ENCODE results near the gene GULP1. TPM values are rescaled to one million over a fixed set of nuclear protein-coding genes. Genes with fewer than 3 reads are reported as not detected.
"Not testable (repeated sequence)": the region's sequence is repeated elsewhere in the genome, so short reads cannot be mapped to it uniquely, and the experiment has no call there.

GULP1 gene
- total RNA-seq, 2 experiments from 2014 or later: not detected

DNA sequence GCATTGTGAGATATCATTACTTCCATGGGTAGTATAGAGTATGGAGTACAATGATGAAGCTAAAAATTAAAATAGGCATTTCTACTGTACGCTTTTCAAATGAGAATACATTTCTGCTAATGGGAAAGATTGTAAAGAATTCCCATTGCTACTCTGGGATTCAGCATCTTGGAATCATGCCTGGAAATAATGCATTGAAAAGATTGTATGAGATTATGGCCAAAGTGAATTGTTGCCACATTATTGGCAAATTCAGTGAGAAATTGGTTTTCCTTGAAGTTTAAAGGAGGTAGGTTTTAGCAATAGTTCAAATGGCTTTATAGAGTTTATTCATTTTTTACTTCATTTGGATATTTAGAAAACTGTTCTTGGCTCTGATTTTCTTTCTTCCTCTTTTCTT lies 157.9 kb downstream of the GULP1 start:
- Mint-ChIP-seq H3K27me3 (no peaks in the 10 kb centered on the region), H3K36me3 (no peaks in the 10 kb centered on the region), H3K27ac (no peak overlapping the region), H3K4me1 (no peaks in the 10 kb centered on the region), H3K9me3 (no peaks in the 10 kb centered on the region), H3K4me3 (no peak overlapping the region)
- DNase-seq (no peak), ATAC-seq (ENCODE audit: low read depth) (no peak)
- POLR2A ChIA-PET: no interaction called here

DNA sequence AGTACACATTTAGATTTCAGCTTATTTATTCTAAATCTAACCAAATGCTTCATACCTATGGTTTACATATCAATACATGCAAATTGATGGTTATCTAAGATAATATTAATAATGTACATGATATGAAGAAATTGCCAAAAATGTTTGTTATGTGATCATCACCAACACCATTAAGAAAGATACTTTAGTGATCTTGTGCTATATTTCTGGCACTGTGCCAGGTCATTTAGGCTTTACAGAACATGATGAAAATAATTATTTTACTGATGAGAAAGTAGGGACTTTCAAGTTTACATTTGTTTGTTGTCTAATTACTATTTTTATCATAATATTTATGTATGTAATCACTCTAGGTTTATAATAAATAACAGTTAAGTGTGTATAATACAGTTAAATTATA lies 158.3 kb downstream of the GULP1 start:
- no peak for DNase-seq
- POLR2A ChIA-PET: no interaction called here
- Mint-ChIP-seq H3K4me1 (no peaks in the 10 kb centered on the region), H3K9me3 (no peaks in the 10 kb centered on the region), H3K27ac (no peak overlapping the region), H3K36me3 (no peaks in the 10 kb centered on the region), H3K27me3 (no peaks in the 10 kb centered on the region), H3K4me3 (no peak overlapping the region)
- no peak for ATAC-seq (ENCODE audit: low read depth)

DNA sequence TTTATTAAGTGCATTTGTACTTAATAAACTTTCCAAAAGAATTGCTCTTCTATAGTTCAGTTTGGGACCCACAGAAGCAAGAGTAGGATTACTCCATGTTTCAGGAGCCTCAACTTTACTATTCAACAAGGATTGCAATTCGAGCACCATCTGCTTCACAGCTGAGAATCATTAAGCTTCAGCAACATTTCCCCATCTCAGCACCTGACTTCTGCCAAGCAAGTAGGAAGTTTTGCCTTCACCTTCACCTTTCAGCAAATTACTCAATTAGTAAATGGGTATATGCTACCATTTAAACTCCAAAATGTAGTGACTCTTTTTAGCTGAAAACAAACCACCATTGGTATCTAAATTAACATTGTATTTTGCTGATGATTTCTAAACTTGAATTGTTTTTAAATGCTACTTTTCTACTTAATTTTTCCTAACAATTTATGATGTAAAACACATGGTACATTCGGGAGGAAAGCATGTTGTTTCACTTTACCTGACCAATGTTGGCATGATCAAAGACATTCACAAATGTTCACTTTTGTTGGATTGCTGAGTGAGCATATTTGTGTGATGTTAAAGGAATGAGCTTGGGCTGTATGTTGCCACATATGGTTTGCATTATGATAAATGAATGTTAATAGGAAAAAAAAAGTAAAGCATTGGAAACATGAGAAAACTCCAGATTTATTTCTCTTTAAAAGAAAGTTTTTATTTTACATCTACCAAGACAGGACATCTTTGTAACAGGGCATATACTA lies 159.2 kb downstream of the GULP1 start:
- Mint-ChIP-seq H3K27me3 (no peaks in the 10 kb centered on the region), H3K4me3 (no peak overlapping the region)
- POLR2A ChIA-PET: no interaction called here

DNA sequence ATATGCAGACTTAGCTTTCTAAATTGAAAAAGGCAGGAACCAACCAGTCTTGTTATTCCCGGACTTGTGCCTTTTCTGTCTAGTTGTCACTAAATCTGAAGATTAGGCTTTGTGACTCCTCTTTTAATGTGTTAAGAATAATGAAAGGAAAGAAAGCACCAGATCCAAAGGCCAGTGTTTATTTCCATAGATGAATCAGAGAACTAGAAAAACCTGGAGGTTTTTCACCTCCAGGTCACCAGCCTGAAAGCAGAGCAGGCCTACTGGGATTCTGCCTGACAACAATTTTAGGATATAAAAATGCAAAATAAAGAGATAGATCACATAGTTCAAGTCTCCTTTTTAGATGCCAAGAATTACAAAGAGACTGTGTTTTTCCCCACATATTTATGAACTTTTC lies 160.4 kb downstream of the GULP1 start:
- H3K27me3 Mint-ChIP-seq: no peaks in the 10 kb centered on the region
- POLR2A ChIA-PET: no interaction called here
- ATAC-seq (ENCODE audit: low read depth) (no peak), DNase-seq (no peak)
- no peaks in the 10 kb centered on the region for H3K36me3 Mint-ChIP-seq
- no peak overlapping the region for H3K4me3 Mint-ChIP-seq
- no peaks in the 10 kb centered on the region for H3K4me1 Mint-ChIP-seq
- no peak overlapping the region for H3K27ac Mint-ChIP-seq
- H3K9me3 Mint-ChIP-seq: no peaks in the 10 kb centered on the region

More for the DNA sequence above, 159.2 kb downstream of the GULP1 start:
- Mint-ChIP-seq H3K4me1 (no peaks in the 10 kb centered on the region), H3K9me3 (no peaks in the 10 kb centered on the region), H3K27ac (no peak overlapping the region), H3K36me3 (no peaks in the 10 kb centered on the region)
- no peak for DNase-seq
- ATAC-seq (ENCODE audit: low read depth): no peak

DNA sequence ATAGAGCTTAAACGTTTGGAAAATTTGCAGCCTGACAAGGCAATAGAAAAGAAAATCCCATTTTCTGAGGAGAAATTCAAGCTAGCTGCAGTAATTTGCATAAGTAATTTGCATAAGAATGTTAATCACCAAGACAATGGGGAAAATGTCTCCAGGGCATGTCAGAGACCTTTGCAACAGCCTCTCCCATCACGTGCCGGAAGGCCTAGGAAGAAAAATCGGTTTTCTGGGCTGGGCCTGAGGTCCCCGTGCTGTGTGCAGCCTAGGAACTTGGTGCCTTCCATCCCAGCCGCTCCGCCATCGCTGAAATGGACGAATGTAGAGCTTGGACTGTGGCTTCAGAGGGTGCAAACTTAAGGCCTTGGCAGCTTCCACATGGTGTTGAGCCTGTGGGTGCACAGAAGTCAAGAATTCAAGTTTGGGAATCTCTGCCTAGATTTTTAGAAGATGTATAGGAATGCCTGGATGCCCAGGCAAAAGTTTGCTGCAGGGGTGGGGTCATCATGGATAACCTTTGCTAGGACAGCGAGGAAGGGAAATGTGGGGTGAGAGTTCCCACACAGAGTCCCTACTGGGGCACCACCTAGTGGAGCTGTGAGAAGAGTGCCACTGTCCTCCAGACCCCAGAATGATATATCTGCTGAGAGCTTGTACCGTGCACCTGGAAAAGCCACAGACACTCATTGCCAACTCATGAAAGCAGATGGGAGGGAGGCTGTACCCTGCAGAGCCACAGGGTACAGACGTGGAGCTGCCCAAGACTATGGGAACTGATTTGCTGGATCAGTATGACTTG lies 164.6 kb downstream of the GULP1 start:
- no peak overlapping the region for H3K27ac Mint-ChIP-seq
- no peak overlapping the region for H3K4me3 Mint-ChIP-seq
- H3K4me1 Mint-ChIP-seq: no peaks in the 10 kb centered on the region
- no peak for ATAC-seq (ENCODE audit: low read depth)
- POLR2A ChIA-PET: no interaction called here
- H3K9me3 Mint-ChIP-seq: no peaks in the 10 kb centered on the region
- no peaks in the 10 kb centered on the region for H3K27me3 Mint-ChIP-seq
- H3K36me3 Mint-ChIP-seq: no peaks in the 10 kb centered on the region
- DNase-seq: no peak

DNA sequence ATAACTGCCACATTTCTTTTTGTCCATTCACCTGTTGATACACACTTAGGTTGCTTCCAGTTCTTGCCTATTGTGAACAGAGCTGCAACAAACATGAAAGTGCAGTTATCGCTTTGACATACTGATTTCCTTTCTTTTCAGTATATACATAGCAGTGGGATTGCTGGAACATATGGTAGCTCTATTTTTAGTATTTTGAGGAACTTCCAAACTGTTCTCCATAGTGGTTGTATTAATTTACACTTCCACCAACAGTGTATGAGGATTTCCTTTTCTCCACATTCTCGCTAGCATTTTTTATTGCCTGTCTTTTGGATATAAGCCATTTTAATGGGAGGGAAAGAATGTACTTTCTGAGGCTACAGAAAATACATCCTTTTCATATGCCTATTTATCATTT lies 167.4 kb downstream of the GULP1 start:
- H3K27me3 Mint-ChIP-seq: peaks cover 2% of the 10 kb centered on the region
- H3K9me3 Mint-ChIP-seq: no peaks in the 10 kb centered on the region
- ATAC-seq (ENCODE audit: low read depth): no peak
- H3K36me3 Mint-ChIP-seq: no peaks in the 10 kb centered on the region
- no peaks in the 10 kb centered on the region for H3K4me1 Mint-ChIP-seq
- POLR2A ChIA-PET: no interaction called here
- no peak overlapping the region for H3K4me3 Mint-ChIP-seq
- DNase-seq: no peak
- H3K27ac Mint-ChIP-seq: no peak overlapping the region

DNA sequence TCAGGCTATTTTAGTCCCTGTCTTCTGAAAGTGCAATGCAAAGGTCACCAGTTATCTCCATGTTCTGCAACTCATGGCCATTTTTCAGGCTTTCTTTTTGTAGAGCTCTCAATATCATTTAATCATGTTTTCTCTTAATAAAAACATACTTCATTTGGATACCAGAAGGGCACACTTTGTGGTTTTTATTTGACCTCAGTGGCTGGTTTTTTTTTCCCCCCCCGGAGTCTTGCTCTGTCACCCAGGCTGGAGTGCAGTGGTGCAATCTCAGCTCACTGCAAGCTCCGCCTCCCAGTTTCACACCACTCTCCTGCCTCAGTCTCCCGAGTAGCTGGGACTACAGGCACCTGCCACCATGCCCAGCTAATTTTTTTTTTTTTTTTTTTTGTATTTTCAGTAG lies 174.4 kb downstream of the GULP1 start:
- H3K9me3 Mint-ChIP-seq, H3K4me3 Mint-ChIP-seq, POLR2A ChIA-PET: not testable (repeated sequence)

DNA sequence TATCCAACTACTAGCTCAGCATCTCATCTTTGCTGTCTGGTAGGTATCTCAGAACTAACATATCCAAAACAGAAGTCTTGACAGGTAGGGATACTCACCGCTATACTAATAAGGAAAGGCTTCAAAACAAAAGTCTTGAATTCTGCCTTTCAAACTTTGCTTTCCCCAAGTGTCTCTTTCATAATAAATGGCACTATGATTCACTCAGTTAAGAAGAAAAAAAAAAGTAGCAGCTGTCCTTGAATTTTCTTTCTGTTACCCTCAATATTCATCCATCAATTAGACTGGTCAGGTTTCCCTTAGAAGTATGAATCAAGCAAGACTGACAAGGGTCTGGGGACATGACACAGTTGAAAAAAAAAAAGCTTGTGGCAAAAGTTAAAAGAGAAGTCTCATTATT lies 175.1 kb downstream of the GULP1 start:
- H3K27ac Mint-ChIP-seq: no peak overlapping the region
- H3K4me1 Mint-ChIP-seq: no peaks in the 10 kb centered on the region
- DNase-seq (no peak), ATAC-seq (ENCODE audit: low read depth) (no peak)
- POLR2A ChIA-PET: no interaction called here
- no peak overlapping the region for H3K4me3 Mint-ChIP-seq
- no peaks in the 10 kb centered on the region for H3K9me3 Mint-ChIP-seq
- H3K27me3 Mint-ChIP-seq: peaks cover 2% of the 10 kb centered on the region
- H3K36me3 Mint-ChIP-seq: no peaks in the 10 kb centered on the region

More for the DNA sequence above, 174.4 kb downstream of the GULP1 start:
- H3K36me3 Mint-ChIP-seq; DNase-seq; H3K4me1 Mint-ChIP-seq; H3K27ac Mint-ChIP-seq; H3K27me3 Mint-ChIP-seq; ATAC-seq (ENCODE audit: low read depth): not testable (repeated sequence)

DNA sequence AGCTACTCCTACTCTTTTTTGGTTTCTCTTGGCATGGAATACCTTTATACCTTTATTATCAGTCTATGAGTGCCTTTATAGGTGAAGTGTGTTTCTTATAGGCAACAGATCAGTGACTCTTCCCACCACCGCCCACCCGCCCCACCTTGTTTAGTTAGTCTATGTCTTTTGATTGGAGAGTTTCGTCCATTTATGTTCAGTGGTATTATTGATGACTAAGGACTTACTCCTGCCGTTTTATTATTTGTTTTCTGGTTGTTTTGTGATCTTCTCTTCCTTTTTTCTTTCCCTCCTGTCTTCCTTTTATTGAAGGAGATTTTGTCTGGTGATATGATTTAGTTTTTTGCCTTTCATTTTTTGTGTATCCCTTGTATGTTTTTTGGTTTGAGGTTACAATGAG lies 179.5 kb downstream of the GULP1 start:
- Mint-ChIP-seq H3K27ac (no peak overlapping the region), H3K4me3 (no peak overlapping the region), H3K9me3 (no peaks in the 10 kb centered on the region), H3K36me3 (no peaks in the 10 kb centered on the region), H3K27me3 (no peaks in the 10 kb centered on the region), H3K4me1 (no peaks in the 10 kb centered on the region)
- POLR2A ChIA-PET: no interaction called here
- DNase-seq (no peak), ATAC-seq (ENCODE audit: low read depth) (no peak)

DNA sequence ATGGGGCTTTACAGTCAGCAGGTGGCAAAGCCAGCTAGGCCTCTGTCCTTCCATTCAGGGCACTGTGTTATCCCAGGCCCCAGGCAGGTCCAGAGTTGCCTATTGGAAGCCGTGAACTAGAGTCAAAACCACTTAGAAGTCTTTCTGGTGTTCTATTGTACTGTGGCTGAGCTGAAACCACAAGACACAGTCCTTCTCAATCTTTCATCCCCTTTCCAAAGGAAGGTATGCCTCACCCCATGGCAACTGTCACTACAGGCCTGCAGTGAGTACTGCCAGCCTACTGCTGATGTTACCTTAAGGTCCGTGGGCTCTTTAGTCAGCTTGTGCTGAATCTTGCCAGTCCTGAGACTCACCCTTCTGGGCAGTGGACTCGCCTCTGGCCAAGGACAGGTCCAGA lies 181.6 kb downstream of the GULP1 start:
- Mint-ChIP-seq H3K36me3 (no peaks in the 10 kb centered on the region), H3K4me1 (no peaks in the 10 kb centered on the region), H3K9me3 (no peaks in the 10 kb centered on the region), H3K27me3 (no peaks in the 10 kb centered on the region), H3K4me3 (no peak overlapping the region), H3K27ac (no peak overlapping the region)
- POLR2A ChIA-PET: no interaction called here
- ATAC-seq (ENCODE audit: low read depth) (no peak), DNase-seq (no peak)

DNA sequence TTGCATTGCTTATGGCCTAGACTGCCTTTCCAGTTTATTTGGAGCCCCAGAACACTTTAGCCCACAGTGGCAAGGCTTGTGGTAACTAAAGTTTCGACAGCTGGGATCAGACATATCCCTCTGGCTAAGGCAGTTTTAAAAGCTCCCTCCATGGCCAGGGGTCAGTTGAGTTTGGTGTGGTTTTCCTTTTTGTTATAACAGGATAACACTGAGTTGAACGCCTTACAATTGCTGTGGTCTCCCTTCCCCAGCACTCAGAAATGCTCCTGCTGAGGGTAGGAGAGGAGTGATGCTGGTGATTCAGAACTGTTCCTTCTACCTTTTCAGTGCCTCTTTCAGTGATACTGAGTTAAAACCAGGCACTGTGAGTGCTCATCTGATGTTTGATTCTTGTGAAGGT lies 182.6 kb downstream of the GULP1 start:
- Mint-ChIP-seq H3K4me1 (no peaks in the 10 kb centered on the region), H3K27me3 (no peaks in the 10 kb centered on the region), H3K36me3 (no peaks in the 10 kb centered on the region), H3K9me3 (no peaks in the 10 kb centered on the region), H3K4me3 (no peak overlapping the region), H3K27ac (no peak overlapping the region)
- ATAC-seq (ENCODE audit: low read depth): no peak
- POLR2A ChIA-PET: no interaction called here
- DNase-seq: no peak

DNA sequence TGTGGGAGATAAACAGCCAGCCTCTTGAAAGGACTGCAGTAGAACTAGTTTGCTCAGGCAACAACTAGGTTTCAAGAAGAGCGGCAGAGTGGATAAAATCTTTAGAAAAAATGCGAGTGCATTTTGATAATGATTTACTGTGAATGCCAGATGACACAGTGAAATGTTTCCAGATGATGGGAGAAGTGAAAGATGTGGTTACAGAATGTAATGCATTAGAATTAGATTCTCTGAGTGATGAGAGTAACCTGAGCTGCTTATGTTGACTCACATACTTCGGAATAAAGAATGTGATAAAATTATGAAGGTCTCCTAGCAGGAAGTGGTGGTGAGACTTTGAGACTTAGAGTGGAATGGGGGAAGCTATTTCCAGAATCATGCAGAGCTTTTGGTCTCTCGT lies 184.3 kb downstream of the GULP1 start:
- no peak overlapping the region for H3K4me3 Mint-ChIP-seq
- H3K27ac Mint-ChIP-seq: no peak overlapping the region
- no peaks in the 10 kb centered on the region for H3K36me3 Mint-ChIP-seq
- DNase-seq (no peak), ATAC-seq (ENCODE audit: low read depth) (no peak)
- no peaks in the 10 kb centered on the region for H3K4me1 Mint-ChIP-seq
- POLR2A ChIA-PET: no interaction called here
- no peaks in the 10 kb centered on the region for H3K27me3 Mint-ChIP-seq
- no peaks in the 10 kb centered on the region for H3K9me3 Mint-ChIP-seq

DNA sequence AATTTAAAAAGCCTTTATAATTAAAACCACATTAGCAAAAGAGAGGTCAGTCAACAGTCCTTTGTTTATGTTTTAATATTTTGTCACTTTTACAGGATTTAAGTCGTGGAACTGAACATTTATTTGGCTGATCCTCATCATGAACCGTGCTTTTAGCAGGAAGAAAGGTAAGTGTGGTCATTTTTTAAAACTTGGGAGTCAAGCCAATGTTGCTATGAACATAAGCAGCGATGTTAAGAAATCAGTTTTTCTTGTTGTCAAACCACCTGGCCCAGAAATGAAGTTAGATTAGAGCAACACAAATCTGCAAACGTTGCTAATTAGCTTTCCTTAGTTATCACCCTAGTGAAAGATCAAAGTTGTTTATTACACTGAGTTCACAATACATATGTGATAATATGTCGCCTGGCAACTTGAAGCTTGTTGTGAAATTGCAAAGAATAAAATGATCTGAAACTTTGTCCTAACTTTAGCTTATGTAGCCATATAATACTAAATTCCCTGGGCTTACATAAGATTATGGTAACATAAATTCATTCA lies 186.0 kb downstream of the GULP1 start:
- H3K27me3 Mint-ChIP-seq: no peaks in the 10 kb centered on the region
- H3K27ac Mint-ChIP-seq: no peak overlapping the region
- DNase-seq: no peak
- POLR2A ChIA-PET: no interaction called here
- H3K9me3 Mint-ChIP-seq: no peaks in the 10 kb centered on the region
- no peak overlapping the region for H3K4me3 Mint-ChIP-seq
- no peaks in the 10 kb centered on the region for H3K36me3 Mint-ChIP-seq
- H3K4me1 Mint-ChIP-seq: no peaks in the 10 kb centered on the region
- ATAC-seq (ENCODE audit: low read depth): no peak

DNA sequence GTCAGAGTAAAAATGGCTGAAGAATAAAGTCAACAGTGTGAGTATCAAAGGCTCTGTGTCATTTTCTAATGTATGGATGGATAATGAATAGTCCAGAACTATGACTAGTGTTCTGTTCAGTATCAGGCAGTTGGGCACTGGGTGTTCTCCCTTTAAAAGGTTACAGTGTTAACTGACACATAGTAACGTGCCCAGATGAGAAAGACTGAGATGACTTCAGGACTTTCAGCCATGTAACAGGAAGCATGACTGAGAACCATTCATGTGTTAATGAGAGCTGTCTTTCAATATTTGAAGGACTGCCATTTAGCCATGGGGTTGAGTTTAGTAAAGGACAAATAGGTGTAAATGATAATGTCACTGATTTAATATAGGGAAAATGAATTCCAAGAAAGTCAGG lies 187.1 kb downstream of the GULP1 start:
- POLR2A ChIA-PET: no interaction called here
- no peak for ATAC-seq (ENCODE audit: low read depth)
- Mint-ChIP-seq H3K4me3 (no peak overlapping the region), H3K36me3 (no peaks in the 10 kb centered on the region), H3K9me3 (no peaks in the 10 kb centered on the region), H3K4me1 (no peaks in the 10 kb centered on the region), H3K27ac (no peak overlapping the region), H3K27me3 (no peaks in the 10 kb centered on the region)
- no peak for DNase-seq

Data from activated naive CD8-positive, alpha-beta T cell treated with anti-CD3 and anti-CD28 coated beads, Interleukin-2, amount 10 ng/mL, durations not matched to agents 7 days and 5 days (primary cell).